ENCODE measurements around the gene STIM1.

The STIM1 gene

GRCh38 chr11:4072668-4073285, 217.3 kb downstream of the STIM1 start:
- TF ChIP-seq EZH2 (IDR thresholded peaks at IDR 0.05) (no peak), FOXP2 (optimal IDR thresholded peaks at IDR 0.05; ENCODE audit: control extremely low read depth, extremely low read length, insufficient read depth) (no peak), POLR2AphosphoS5 (IDR thresholded peaks at IDR 0.05; ENCODE audit: borderline replicate concordance, low read depth, low read length) (no peak)
- Histone ChIP-seq H3K27ac (no peak overlapping the region), H3K9ac (ENCODE audit: insufficient read length) (no peak overlapping the region), H3K9me3 (ENCODE audit: low read depth, low read length) (no peaks in the 10 kb centered on the region), H3K36me3 (ENCODE audit: insufficient read depth, low read length) (no peaks in the 10 kb centered on the region), H3K4me3 (no peak overlapping the region)
- peak; percentile 67 for DNase-seq (ENCODE audit: low read depth, low spot score)

- Histone ChIP-seq H3K9ac (ENCODE audit: insufficient read length) (no peak overlapping the region), H3K4me3 (no peak overlapping the region), H3K27ac (no peak overlapping the region), H3K36me3 (ENCODE audit: insufficient read depth, low read length) (no peaks in the 10 kb centered on the region), H3K9me3 (ENCODE audit: low read depth, low read length) (no peaks in the 10 kb centered on the region)
- no peak for DNase-seq (ENCODE audit: low read depth, low spot score)
- no peak for TF ChIP-seq EZH2 (IDR thresholded peaks at IDR 0.05)
- no peak for TF ChIP-seq POLR2AphosphoS5 (IDR thresholded peaks at IDR 0.05; ENCODE audit: borderline replicate concordance, low read depth, low read length)
- TF ChIP-seq FOXP2 (optimal IDR thresholded peaks at IDR 0.05; ENCODE audit: control extremely low read depth, extremely low read length, insufficient read depth) = no peak
These were observed 218.8 kb downstream of the STIM1 start for GRCh38 chr11:4074266-4074665.

- no peak for TF ChIP-seq POLR2AphosphoS5 (IDR thresholded peaks at IDR 0.05; ENCODE audit: borderline replicate concordance, low read depth, low read length)
- no peak for TF ChIP-seq FOXP2 (optimal IDR thresholded peaks at IDR 0.05; ENCODE audit: control extremely low read depth, extremely low read length, insufficient read depth)
- no peak for TF ChIP-seq EZH2 (IDR thresholded peaks at IDR 0.05)
- Histone ChIP-seq H3K9me3 (ENCODE audit: low read depth, low read length) (no peaks in the 10 kb centered on the region), H3K27ac (no peak overlapping the region)
These were observed 221.3 kb downstream of the STIM1 start for GRCh38 chr11:4076774-4077173.

GRCh38 chr11:4083198-4083597, 227.7 kb downstream of the STIM1 start:
- no peak overlapping the region for H3K9ac ChIP-seq (ENCODE audit: insufficient read length)
- TF ChIP-seq POLR2AphosphoS5 (IDR thresholded peaks at IDR 0.05; ENCODE audit: borderline replicate concordance, low read depth, low read length) = no peak
- no peak for TF ChIP-seq FOXP2 (optimal IDR thresholded peaks at IDR 0.05; ENCODE audit: control extremely low read depth, extremely low read length, insufficient read depth)
- no peak for TF ChIP-seq EZH2 (IDR thresholded peaks at IDR 0.05)
- H3K9me3 ChIP-seq (ENCODE audit: low read depth, low read length) = no peaks in the 10 kb centered on the region
- H3K4me3 ChIP-seq = no peak overlapping the region
- H3K36me3 ChIP-seq (ENCODE audit: insufficient read depth, low read length) = no peaks in the 10 kb centered on the region
- H3K27ac ChIP-seq = no peak overlapping the region
- DNase-seq (ENCODE audit: low read depth, low spot score) = no peak

More at GRCh38 chr11:4076774-4077173, 221.3 kb downstream of the STIM1 start:
- H3K4me3 ChIP-seq = no peak overlapping the region
- DNase-seq (ENCODE audit: low read depth, low spot score) = no peak
- H3K9ac ChIP-seq (ENCODE audit: insufficient read length) = no peak overlapping the region
- no peaks in the 10 kb centered on the region for H3K36me3 ChIP-seq (ENCODE audit: insufficient read depth, low read length)

- TF ChIP-seq EZH2 (IDR thresholded peaks at IDR 0.05) (no peak), FOXP2 (optimal IDR thresholded peaks at IDR 0.05; ENCODE audit: control extremely low read depth, extremely low read length, insufficient read depth) (no peak), POLR2AphosphoS5 (IDR thresholded peaks at IDR 0.05; ENCODE audit: borderline replicate concordance, low read depth, low read length) (no peak)
- H3K36me3 ChIP-seq (ENCODE audit: insufficient read depth, low read length) = no peaks in the 10 kb centered on the region
- H3K4me3 ChIP-seq = no peak overlapping the region
- DNase-seq (ENCODE audit: low read depth, low spot score) = no peak
- no peak overlapping the region for H3K27ac ChIP-seq
- H3K9ac ChIP-seq (ENCODE audit: insufficient read length) = no peak overlapping the region
- H3K9me3 ChIP-seq (ENCODE audit: low read depth, low read length) = no peaks in the 10 kb centered on the region
These were observed 229.1 kb downstream of the STIM1 start for GRCh38 chr11:4084406-4085125.

GRCh38 chr11:4085575-4085974, 230.1 kb downstream of the STIM1 start:
- H3K9me3 ChIP-seq (ENCODE audit: low read depth, low read length) = no peaks in the 10 kb centered on the region
- no peak overlapping the region for H3K9ac ChIP-seq (ENCODE audit: insufficient read length)
- no peak for DNase-seq (ENCODE audit: low read depth, low spot score)
- H3K27ac ChIP-seq = no peak overlapping the region
- no peak for TF ChIP-seq EZH2 (IDR thresholded peaks at IDR 0.05)
- TF ChIP-seq FOXP2 (optimal IDR thresholded peaks at IDR 0.05; ENCODE audit: control extremely low read depth, extremely low read length, insufficient read depth) = no peak
- TF ChIP-seq POLR2AphosphoS5 (IDR thresholded peaks at IDR 0.05; ENCODE audit: borderline replicate concordance, low read depth, low read length) = no peak
- no peak overlapping the region for H3K4me3 ChIP-seq
- no peaks in the 10 kb centered on the region for H3K36me3 ChIP-seq (ENCODE audit: insufficient read depth, low read length)

- no peaks in the 10 kb centered on the region for H3K36me3 ChIP-seq (ENCODE audit: insufficient read depth, low read length)
- no peak for TF ChIP-seq POLR2AphosphoS5 (IDR thresholded peaks at IDR 0.05; ENCODE audit: borderline replicate concordance, low read depth, low read length)
- TF ChIP-seq FOXP2 (optimal IDR thresholded peaks at IDR 0.05; ENCODE audit: control extremely low read depth, extremely low read length, insufficient read depth) = no peak
- no peak for TF ChIP-seq EZH2 (IDR thresholded peaks at IDR 0.05)
- H3K9ac ChIP-seq (ENCODE audit: insufficient read length) = no peak overlapping the region
- DNase-seq (ENCODE audit: low read depth, low spot score) = no peak
- H3K9me3 ChIP-seq (ENCODE audit: low read depth, low read length) = no peaks in the 10 kb centered on the region
- no peak overlapping the region for H3K4me3 ChIP-seq
- no peak overlapping the region for H3K27ac ChIP-seq
These were observed 231.3 kb downstream of the STIM1 start for GRCh38 chr11:4086575-4087353.

- Histone ChIP-seq H3K4me3 (no peak overlapping the region), H3K9me3 (ENCODE audit: low read depth, low read length) (no peaks in the 10 kb centered on the region), H3K27ac (no peak overlapping the region), H3K36me3 (ENCODE audit: insufficient read depth, low read length) (no peaks in the 10 kb centered on the region), H3K9ac (ENCODE audit: insufficient read length) (no peak overlapping the region)
- no peak for DNase-seq (ENCODE audit: low read depth, low spot score)
- TF ChIP-seq EZH2 (IDR thresholded peaks at IDR 0.05) (no peak), POLR2AphosphoS5 (IDR thresholded peaks at IDR 0.05; ENCODE audit: borderline replicate concordance, low read depth, low read length) (no peak), FOXP2 (optimal IDR thresholded peaks at IDR 0.05; ENCODE audit: control extremely low read depth, extremely low read length, insufficient read depth) (no peak)
These were observed 232.1 kb downstream of the STIM1 start for GRCh38 chr11:4087551-4087950.
